ENCODE measurements around the gene RABL3. TPM values are rescaled to one million over a fixed set of nuclear protein-coding genes. Genes with fewer than 3 reads are reported as not detected.

The RABL3 gene
- total RNA-seq, 1 experiment from 2014 or later: 18.2 TPM

DNA sequence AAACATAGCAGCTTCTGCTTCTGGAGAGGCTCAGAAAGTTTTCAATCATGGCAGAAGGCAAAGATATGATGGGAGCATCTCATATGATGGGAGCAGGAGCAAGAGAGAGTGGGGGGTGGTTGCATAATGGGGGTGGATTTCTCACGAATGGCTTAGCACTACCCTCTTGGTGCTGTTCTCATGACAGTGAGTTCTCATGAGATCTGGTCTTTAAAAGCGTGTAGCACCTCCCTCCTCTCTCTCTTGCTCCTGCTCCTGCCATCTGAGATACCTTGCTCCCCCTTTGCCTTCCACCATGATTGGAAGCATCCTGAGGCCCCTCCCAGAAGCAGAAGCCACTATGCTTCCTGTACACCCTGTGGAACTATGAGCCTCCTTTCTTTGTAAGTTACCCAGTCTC lies 82.5 kb downstream of the RABL3 start:
- Histone ChIP-seq H3K9me3 (ENCODE audit: low read depth, low read length, poor library complexity, severe bottlenecking) (no peaks in the 10 kb centered on the region), H3K4me3 (ENCODE audit: low read depth, low read length, poor library complexity, severe bottlenecking) (no peak overlapping the region), H3K27ac (ENCODE audit: low read depth, low read length, poor library complexity, severe bottlenecking) (no peak overlapping the region), H3K4me1 (ENCODE audit: insufficient read depth, low read length, poor library complexity, severe bottlenecking) (no peaks in the 10 kb centered on the region), H3K36me3 (ENCODE audit: insufficient read depth, low read length, poor library complexity, severe bottlenecking) (no peaks in the 10 kb centered on the region), H3K27me3 (replicated peaks; ENCODE audit: insufficient read depth, low read depth, low read length, poor library complexity) (peaks cover 6% of the 10 kb centered on the region)
- no peak for TF ChIP-seq CTCF (conservative IDR thresholded peaks at IDR 0.05; ENCODE audit: low read depth, low read length)
- no peak for TF ChIP-seq EZH2 (IDR thresholded peaks at IDR 0.05; ENCODE audit: borderline replicate concordance, low read depth, low read length, poor library complexity, severe bottlenecking)
- BruUV-seq (replicated peaks): no TSS peak
- POLR2A ChIA-PET (ENCODE audit: low non-redundant PET): no interaction called here
- intact Hi-C loops (cut with micrococcal nuclease; ENCODE audit: unreplicated experiment): no loop called here
- CTCF ChIA-PET: no interaction called here
- no peak for DNase-seq (ENCODE audit: low spot score)

GRCh38 chr3:120659285-120659684 lies 83.0 kb downstream of the RABL3 start:
- H3K9me3 ChIP-seq (ENCODE audit: low read depth, low read length, poor library complexity, severe bottlenecking): no peaks in the 10 kb centered on the region
- no peak overlapping the region for H3K27ac ChIP-seq (ENCODE audit: low read depth, low read length, poor library complexity, severe bottlenecking)
- BruUV-seq (replicated peaks): no TSS peak
- no peak overlapping the region for H3K4me3 ChIP-seq (ENCODE audit: low read depth, low read length, poor library complexity, severe bottlenecking)
- TF ChIP-seq CTCF (conservative IDR thresholded peaks at IDR 0.05; ENCODE audit: low read depth, low read length) (no peak), EZH2 (IDR thresholded peaks at IDR 0.05; ENCODE audit: borderline replicate concordance, low read depth, low read length, poor library complexity, severe bottlenecking) (no peak)
- no peaks in the 10 kb centered on the region for H3K4me1 ChIP-seq (ENCODE audit: insufficient read depth, low read length, poor library complexity, severe bottlenecking)
- CTCF ChIA-PET: no interaction called here
- H3K27me3 ChIP-seq (replicated peaks; ENCODE audit: insufficient read depth, low read depth, low read length, poor library complexity): peaks cover 4% of the 10 kb centered on the region
- POLR2A ChIA-PET (ENCODE audit: low non-redundant PET): no interaction called here
- intact Hi-C loops (cut with micrococcal nuclease; ENCODE audit: unreplicated experiment): no loop called here
- no peaks in the 10 kb centered on the region for H3K36me3 ChIP-seq (ENCODE audit: insufficient read depth, low read length, poor library complexity, severe bottlenecking)
- DNase-seq (ENCODE audit: low spot score): no peak

GRCh38 chr3:120652896-120653545 lies 89.3 kb downstream of the RABL3 start:
- BruUV-seq (replicated peaks): no TSS peak
- POLR2A ChIA-PET (ENCODE audit: low non-redundant PET): no interaction called here
- CTCF ChIA-PET: no interaction called here
- H3K4me3 ChIP-seq (ENCODE audit: low read depth, low read length, poor library complexity, severe bottlenecking): no peak overlapping the region
- no peak for DNase-seq (ENCODE audit: low spot score)
- H3K36me3 ChIP-seq (ENCODE audit: insufficient read depth, low read length, poor library complexity, severe bottlenecking): no peaks in the 10 kb centered on the region
- no peaks in the 10 kb centered on the region for H3K4me1 ChIP-seq (ENCODE audit: insufficient read depth, low read length, poor library complexity, severe bottlenecking)
- intact Hi-C loops (cut with micrococcal nuclease; ENCODE audit: unreplicated experiment): no loop called here
- H3K27ac ChIP-seq (ENCODE audit: low read depth, low read length, poor library complexity, severe bottlenecking): no peak overlapping the region
- TF ChIP-seq EZH2 (IDR thresholded peaks at IDR 0.05; ENCODE audit: borderline replicate concordance, low read depth, low read length, poor library complexity, severe bottlenecking) (no peak), CTCF (conservative IDR thresholded peaks at IDR 0.05; ENCODE audit: low read depth, low read length) (no peak)
- no peaks in the 10 kb centered on the region for H3K9me3 ChIP-seq (ENCODE audit: low read depth, low read length, poor library complexity, severe bottlenecking)
- no peaks in the 10 kb centered on the region for H3K27me3 ChIP-seq (replicated peaks; ENCODE audit: insufficient read depth, low read depth, low read length, poor library complexity)
